Gastroesophageal sphincter (tissue), 4 donors: ENCODE data around the gene ZP1. TPM values are rescaled to one million over a fixed set of nuclear protein-coding genes. Genes with fewer than 3 reads are reported as not detected.

Source experiments
- ATAC-seq: fragments of 150-250 bp; one replicate; pipeline ENCODE4 v1.9.1; 2016; ENCODE audit warnings: mild to moderate bottlenecking, moderate library complexity
- H3K27ac ChIP-seq, 4 donors: fragments of 200-600 bp; sonication (generic) in 3 of 4; 1 replicate in 3 of 4; 2 replicates in 1 of 4; pipeline ENCODE4 v1.5.1; 2016 to 2019
- H3K27me3 ChIP-seq: fragments of 200-600 bp; sonication (generic); one replicate; pipeline ENCODE4 v1.5.1; 2019
- H3K36me3 ChIP-seq, 2 donors: fragments of 200-600 bp; sonication (generic); one replicate each; pipeline ENCODE4 v1.5.1; 2019; ENCODE audit warnings: control low read depth in 1 of 2
- H3K4me1 ChIP-seq, 3 donors: fragments of 200-600 bp; sonication (generic); 1 replicate in 2 of 3; 2 replicates in 1 of 3; pipeline ENCODE4 v1.5.1; 2016 to 2019; ENCODE audit warnings: control low read depth in 2 of 3
- H3K4me3 ChIP-seq, 2 donors: fragments of 200-600 bp; sonication (generic); one replicate each; pipeline ENCODE4 v1.5.1; 2019; ENCODE audit warnings: mild to moderate bottlenecking in 1 of 2, moderate library complexity in 1 of 2
- H3K9me3 ChIP-seq, 3 donors: fragments of 200-600 bp; sonication (generic); one replicate each; pipeline ENCODE4 v1.5.1; 2017 to 2019; ENCODE audit warnings: control low read depth in 2 of 3
- CTCF ChIP-seq, 4 experiments: fragments of 200-600 bp in 2 of 4; fragments of 450-650 bp in 2 of 4; sonication (generic) in 1 of 4; IDR thresholded peaks; one replicate each; pipeline ENCODE4 v1.5.1; 2017 to 2019; ENCODE audit warnings: antibody characterized with exemption in 4 of 4, mild to moderate bottlenecking in 2 of 4, moderate library complexity in 2 of 4
- EP300 ChIP-seq: sonication (generic); formaldehyde crosslinking; IDR thresholded peaks from one replicate; pipeline ENCODE4 v1.6.1; 2017; ENCODE audit warnings: antibody characterized with exemption, mild to moderate bottlenecking
- POLR2A ChIP-seq, 2 donors: fragments of 450-650 bp; IDR thresholded peaks; one replicate each; pipeline ENCODE4 v1.6.1; 2017; ENCODE audit warnings: antibody characterized with exemption in 2 of 2, mild to moderate bottlenecking in 2 of 2, moderate library complexity in 1 of 2
- POLR2AphosphoS5 ChIP-seq: sonication (generic); formaldehyde crosslinking; IDR thresholded peaks from one replicate; pipeline ENCODE4 v1.6.1; 2017; ENCODE audit warnings: antibody characterized with exemption
- WGBS, 2 donors: methylation state at CpG; one replicate each; pipeline ENCODE4 v1.1.5; 2018; ENCODE audit warnings: low coverage in 1 of 2; 5-methylcytosine and 5-hydroxymethylcytosine counted together
- total RNA-seq, 4 donors: library from RNA; depleted of rRNA; stranded (reverse); fragments of >200 nt; gene quantifications; one replicate each; pipeline ENCODE4 v1.1.0, GENCODE V29; 2016

ZP1 gene
- total RNA-seq, 4 donors from 2014 or later, result not detected

- TF ChIP-seq POLR2AphosphoS5 (no peak), EP300 (no peak), CTCF (IDR thresholded peaks at IDR 0.05) (no peak), POLR2A (IDR thresholded peaks at IDR 0.05) (no peak)
- no peaks in the 10 kb centered on the region for H3K4me1 ChIP-seq
- no peak overlapping the region for H3K27ac ChIP-seq
- 73 to 89% methylated on average over 2 to 5 of the region's 5 CpGs for WGBS, 2 donors
- H3K9me3 ChIP-seq, result no peaks in the 10 kb centered on the region
- H3K36me3 ChIP-seq, result no peaks in the 10 kb centered on the region
- H3K27me3 ChIP-seq, result no peaks in the 10 kb centered on the region
- ATAC-seq, result no peak
- H3K4me3 ChIP-seq, result no peak overlapping the region
Measured at GRCh38 chr11:60825118-60825517, 42.2 kb upstream of the ZP1 start.

- Histone ChIP-seq H3K4me1 (no peaks in the 10 kb centered on the region), H3K36me3 (no peaks in the 10 kb centered on the region), H3K4me3 (no peak overlapping the region), H3K9me3 (no peaks in the 10 kb centered on the region), H3K27me3 (no peaks in the 10 kb centered on the region), H3K27ac (no peak overlapping the region)
- 50% methylated on average over 1 of the region's 6 CpGs; no CpG with 5 or more reads in 1 of the 2 donors for WGBS, 2 donors
- TF ChIP-seq CTCF (IDR thresholded peaks at IDR 0.05), result no peak
- TF ChIP-seq EP300, result no peak
- no peak for TF ChIP-seq POLR2A (IDR thresholded peaks at IDR 0.05)
- no peak for TF ChIP-seq POLR2AphosphoS5
- no peak for ATAC-seq
Measured at GRCh38 chr11:60825790-60826189, 41.6 kb upstream of the ZP1 start.

GRCh38 chr11:60830478-60831142 is 36.7 kb upstream of the ZP1 start:
- H3K27me3 ChIP-seq, result peaks cover 3% of the 10 kb centered on the region
- 44 to 51% methylated on average over 2 to 4 of the region's 10 CpGs for WGBS, 2 donors
- TF ChIP-seq CTCF (IDR thresholded peaks at IDR 0.05), result no peak
- TF ChIP-seq EP300, result no peak

DNA sequence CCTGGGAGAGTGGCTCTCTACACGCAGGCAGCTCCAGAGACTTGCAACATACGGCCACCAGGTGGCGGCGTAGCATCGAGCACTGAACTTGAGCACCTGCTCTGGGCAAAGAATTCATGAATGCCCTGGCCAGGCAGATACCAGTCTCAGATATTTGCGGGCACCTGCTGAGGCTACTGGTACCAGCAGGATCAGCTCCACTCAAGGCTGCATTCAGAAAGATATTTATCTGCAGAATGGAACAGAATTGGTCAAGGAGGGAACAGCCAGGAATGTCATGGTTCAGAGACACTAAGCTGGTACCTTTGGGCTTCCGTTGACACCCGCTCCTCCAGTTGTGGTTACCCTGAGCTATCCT is 36.2 kb upstream of the ZP1 start:
- Histone ChIP-seq H3K27ac (no peak overlapping the region), H3K9me3 (no peaks in the 10 kb centered on the region), H3K4me1 (peaks cover 0 to 4% (median 0%) of the 10 kb centered on the region in 3 donors), H3K4me3 (no peak overlapping the region), H3K36me3 (no peaks in the 10 kb centered on the region), H3K27me3 (peaks cover 4% of the 10 kb centered on the region)
- 21 to 80% methylated on average over 1 to 4 of the region's 8 CpGs for WGBS, 2 donors
- TF ChIP-seq POLR2A (IDR thresholded peaks at IDR 0.05) (no peak), POLR2AphosphoS5 (no peak), CTCF (IDR thresholded peaks at IDR 0.05) (peak in 3 of 4 experiments; percentile 90 to 95 (median 92)), EP300 (no peak)
- peak; percentile 84 for ATAC-seq

More at GRCh38 chr11:60830478-60831142, 36.7 kb upstream of the ZP1 start:
- no peak overlapping the region for H3K4me3 ChIP-seq
- H3K9me3 ChIP-seq, result no peaks in the 10 kb centered on the region
- peaks cover 0 to 4% (median 0%) of the 10 kb centered on the region in 3 donors for H3K4me1 ChIP-seq
- H3K27ac ChIP-seq, result no peak overlapping the region
- H3K36me3 ChIP-seq, result no peaks in the 10 kb centered on the region
- no peak for ATAC-seq

DNA sequence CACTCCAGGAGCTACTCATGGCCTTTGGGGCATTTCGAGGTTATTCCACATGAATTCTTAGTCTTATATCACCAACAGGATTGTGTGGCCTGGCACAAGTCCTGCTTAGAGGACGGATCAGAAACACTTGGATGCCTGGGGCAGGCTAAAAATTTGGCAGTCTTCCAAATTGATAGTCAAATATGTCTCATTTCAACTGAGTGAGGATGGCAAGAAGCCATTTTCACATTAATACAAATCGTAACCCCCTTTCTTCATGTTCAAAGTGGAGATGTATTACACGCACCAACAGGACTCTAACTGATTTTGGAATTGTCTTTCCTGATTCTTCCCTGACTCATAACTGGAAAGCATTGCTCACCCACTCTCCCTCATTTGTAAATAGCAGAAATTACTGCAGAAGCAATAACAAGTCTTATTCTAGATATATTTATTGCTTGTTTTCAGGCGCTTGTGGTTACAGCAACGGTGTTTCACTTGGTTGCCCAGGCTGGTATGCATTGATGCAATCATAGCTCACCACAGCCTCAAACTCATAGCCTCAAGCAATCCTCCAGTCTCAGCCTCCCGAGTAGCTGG is 35.8 kb upstream of the ZP1 start:
- peaks cover 0 to 4% (median 0%) of the 10 kb centered on the region in 3 donors for H3K4me1 ChIP-seq
- ATAC-seq, result no peak
- WGBS, 2 donors, result 44 to 45% methylated on average over 6 of the region's 7 CpGs
- peaks cover 4% of the 10 kb centered on the region for H3K27me3 ChIP-seq
- H3K36me3 ChIP-seq, result no peaks in the 10 kb centered on the region
- H3K9me3 ChIP-seq, result no peaks in the 10 kb centered on the region
- TF ChIP-seq POLR2A (IDR thresholded peaks at IDR 0.05) (no peak), POLR2AphosphoS5 (no peak), EP300 (no peak), CTCF (IDR thresholded peaks at IDR 0.05) (no peak)
- no peak overlapping the region for H3K27ac ChIP-seq
- no peak overlapping the region for H3K4me3 ChIP-seq
